Testis (tissue), 2 donors: ENCODE measurements around the gene CCNL1.

Experiments
- CTCF ChIP-seq, 3 experiments: fragments of 450-650 bp in 2 of 3; fragments of 200-600 bp in 1 of 3; sonication (generic) in 1 of 3; IDR thresholded peaks; one replicate each; pipeline ENCODE4 v1.5.1; 2016 to 2019; ENCODE audit warnings: antibody characterized with exemption in 3 of 3, mild to moderate bottlenecking in 2 of 3, moderate library complexity in 1 of 3
- POLR2A ChIP-seq: fragments of 450-650 bp; IDR thresholded peaks from one replicate; pipeline ENCODE4 v1.6.1; 2017; ENCODE audit warnings: antibody characterized with exemption, mild to moderate bottlenecking, moderate library complexity

GRCh38 chr3:157117875-157118654, 41.9 kb downstream of the CCNL1 start:
- TF ChIP-seq CTCF (IDR thresholded peaks at IDR 0.05) = no peak
- TF ChIP-seq POLR2A = no peak
